ENCODE results near the gene ADGRF5.
"Not testable (repeated sequence)": the region's sequence is repeated elsewhere in the genome, so short reads cannot be mapped to it uniquely, and the experiment has no call there.

ADGRF5 gene

DNA sequence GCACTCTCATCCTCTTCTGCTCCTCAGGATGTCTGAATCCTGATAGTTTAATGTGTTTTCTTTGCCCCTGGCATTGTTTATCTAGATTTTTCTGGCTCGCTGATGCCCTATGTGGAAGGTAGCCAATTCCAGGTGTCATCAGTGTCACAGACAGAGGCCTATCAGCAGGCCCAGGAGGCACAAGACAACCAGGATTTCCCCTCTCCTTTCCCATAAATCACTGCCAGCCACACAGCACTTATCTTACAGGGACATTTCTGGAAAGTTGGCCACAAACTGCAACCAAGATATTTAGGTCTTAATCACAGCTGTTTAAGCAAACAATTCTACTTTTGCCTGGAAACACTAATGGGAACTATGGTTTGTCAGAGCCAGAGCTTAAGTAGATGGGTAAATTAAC is 28.1 kb downstream of the ADGRF5 start:
- no peak for DNase-seq (ENCODE audit: extremely low read depth in 1 of 2, low read depth in 1 of 2)

DNA sequence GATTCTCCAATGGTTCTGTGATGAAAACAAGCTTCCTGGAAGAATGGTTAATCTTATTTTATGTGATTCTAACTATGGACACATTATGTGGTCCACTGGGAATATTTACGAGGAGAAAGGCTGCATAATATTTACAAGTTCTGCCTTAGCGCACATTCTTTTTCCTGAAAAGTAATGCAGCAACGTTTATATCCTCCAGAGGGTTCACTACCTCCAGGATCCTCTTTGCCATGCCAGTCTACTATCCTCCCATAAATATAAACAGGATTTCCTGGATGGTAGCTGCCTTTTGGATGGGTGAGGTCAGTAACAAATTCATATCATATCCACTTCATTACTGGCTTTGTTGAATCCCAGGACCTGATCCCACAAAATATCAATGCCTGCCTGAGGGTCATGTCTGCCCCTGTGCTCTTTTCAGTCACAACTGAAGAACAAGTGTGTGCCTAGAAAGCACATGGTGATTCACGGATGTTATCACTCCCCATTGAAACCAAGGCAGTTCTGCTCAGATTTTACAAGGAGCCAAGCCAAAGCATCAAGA is 30.4 kb downstream of the ADGRF5 start:
- no peak for DNase-seq (ENCODE audit: extremely low read depth in 1 of 2, low read depth in 1 of 2)

DNA sequence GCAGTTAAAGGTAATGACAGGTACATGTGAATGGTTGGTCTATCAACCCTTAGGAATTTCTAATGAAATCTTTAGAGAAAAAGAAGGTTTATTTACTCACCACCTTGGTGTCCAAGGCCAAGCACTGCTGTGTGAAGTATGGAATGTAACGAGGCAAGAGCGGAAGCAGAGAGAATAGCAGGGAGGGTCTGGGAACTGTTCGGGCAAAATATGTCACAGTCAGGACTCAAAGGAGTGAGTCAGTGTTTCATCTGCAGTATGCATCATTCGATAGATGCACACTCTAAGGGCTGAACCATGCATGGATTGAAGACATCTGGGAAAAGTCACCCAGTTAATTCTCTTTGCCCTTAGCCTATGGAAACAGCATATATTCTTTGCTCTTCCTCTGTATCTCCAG is 33.2 kb downstream of the ADGRF5 start:
- DNase-seq (ENCODE audit: extremely low read depth in 1 of 2, low read depth in 1 of 2) = no peak

DNA sequence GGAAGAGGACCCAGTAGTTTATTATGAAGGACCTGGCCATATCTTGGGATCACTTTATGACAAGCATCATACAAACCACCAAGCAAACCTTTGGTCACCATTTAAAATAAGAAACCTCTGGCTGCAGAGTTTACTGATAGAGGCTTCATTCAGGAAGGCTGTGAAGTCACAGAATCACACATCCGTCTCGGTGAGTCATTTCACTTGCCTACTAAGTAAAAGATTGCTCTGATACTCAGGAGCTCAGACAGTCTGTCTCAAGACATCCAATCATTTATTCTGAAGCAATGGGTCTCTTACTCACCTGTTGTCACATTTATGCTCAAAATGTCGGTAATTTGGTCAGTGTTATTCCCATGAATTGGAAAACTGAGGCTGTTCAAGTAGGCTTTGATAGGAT is 33.7 kb downstream of the ADGRF5 start:
- DNase-seq (ENCODE audit: extremely low read depth in 1 of 2, low read depth in 1 of 2) = no peak

DNA sequence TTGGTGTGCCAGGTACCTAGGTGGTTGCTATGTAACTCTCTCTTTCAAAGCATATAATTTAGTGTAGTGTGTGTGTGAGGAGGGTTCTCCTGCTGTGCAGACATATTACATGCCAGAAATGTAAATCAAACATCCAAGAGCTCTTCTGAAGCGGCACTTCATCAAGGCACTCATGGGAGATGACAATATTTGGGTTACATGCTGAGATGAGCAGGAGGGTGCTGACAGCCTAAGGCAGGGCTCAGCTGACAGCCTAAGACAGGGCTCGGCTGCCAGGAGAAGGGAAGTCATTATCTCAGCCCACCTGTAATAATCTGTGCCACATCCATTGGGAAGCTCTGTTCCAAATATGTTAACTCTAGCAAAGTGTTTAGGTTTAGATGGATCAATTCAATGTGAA is 39.1 kb downstream of the ADGRF5 start:
- DNase-seq (ENCODE audit: extremely low read depth in 1 of 2, low read depth in 1 of 2) = no peak

DNA sequence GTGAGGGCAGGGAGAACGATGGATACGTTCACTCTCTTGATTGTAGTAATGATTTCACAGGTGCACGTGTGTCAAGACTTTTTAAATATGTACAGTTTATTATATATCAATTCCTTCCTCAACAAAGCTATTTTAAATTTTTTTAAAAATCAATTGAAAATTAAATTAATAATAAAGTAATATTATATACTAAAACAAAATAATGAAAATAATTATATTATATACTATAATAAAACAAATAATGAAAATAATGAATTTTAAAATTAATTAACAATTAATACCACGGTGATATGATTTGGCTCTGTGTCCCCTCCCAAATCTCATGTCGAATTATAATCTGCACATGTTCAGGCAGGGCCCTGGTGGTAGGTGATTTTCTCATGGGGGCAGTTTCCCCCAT is 42.7 kb downstream of the ADGRF5 start:
- no peak for DNase-seq (ENCODE audit: extremely low read depth in 1 of 2, low read depth in 1 of 2)

DNA sequence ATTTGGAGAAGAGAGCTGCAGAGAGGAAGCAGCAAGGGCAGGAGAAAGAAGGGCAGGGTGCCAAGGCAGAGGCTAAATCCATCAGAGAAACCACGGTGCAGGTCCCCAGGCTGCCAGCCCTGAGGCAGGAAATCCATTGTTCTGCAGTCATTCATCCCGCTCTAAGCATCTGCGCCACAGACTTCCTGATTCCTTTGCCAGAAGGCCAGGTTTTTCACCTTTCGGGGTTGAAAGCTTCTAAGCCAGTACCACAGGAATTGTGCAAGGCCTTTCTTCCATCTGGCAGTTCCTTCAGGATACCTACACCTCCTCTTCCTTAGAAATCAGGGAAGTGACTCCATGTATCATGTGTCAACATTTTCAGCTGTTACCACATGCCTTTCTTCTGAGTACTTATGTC is 45.6 kb downstream of the ADGRF5 start:
- no peak for DNase-seq (ENCODE audit: extremely low read depth in 1 of 2, low read depth in 1 of 2)

DNA sequence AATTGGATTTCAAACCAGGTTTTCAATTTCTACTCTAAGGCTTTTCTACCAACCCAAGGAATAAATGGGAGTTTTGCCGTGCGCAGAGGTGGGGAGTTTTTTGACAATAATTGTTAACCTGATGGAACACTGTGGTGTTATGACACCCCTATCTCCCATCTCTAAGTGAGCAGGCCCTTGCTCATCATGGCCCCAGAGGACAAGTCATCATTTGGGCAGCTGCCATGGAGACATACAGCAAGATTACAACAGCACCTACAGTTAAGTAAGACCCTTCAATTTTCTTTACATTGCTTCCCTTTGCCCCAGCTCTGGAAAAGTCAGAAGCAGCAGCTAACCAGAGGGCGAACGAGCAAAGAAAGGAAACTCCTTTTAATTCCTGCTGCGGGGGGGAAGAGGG is 54.3 kb downstream of the ADGRF5 start:
- DNase-seq (ENCODE audit: extremely low read depth in 1 of 2, low read depth in 1 of 2) = no peak

DNA sequence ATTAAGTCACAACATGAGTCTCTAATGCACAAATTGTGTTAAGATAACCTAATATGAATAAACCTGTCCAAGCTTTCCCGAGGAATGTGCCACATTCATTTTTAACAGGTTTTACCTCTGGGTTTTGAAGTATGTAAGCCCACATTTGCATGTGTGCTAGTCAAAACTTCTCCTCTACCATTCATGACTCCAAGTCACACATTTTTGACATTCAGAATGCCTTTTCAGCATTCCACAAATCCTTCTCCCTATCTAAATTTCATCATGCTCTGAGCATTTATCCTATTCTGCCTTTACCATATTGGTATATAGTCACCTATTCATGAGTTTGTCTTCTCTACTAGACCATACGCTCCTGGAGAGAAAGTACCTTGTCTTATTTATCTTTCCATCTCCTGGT is 56.5 kb downstream of the ADGRF5 start:
- DNase-seq (ENCODE audit: extremely low read depth in 1 of 2, low read depth in 1 of 2) = no peak

DNA sequence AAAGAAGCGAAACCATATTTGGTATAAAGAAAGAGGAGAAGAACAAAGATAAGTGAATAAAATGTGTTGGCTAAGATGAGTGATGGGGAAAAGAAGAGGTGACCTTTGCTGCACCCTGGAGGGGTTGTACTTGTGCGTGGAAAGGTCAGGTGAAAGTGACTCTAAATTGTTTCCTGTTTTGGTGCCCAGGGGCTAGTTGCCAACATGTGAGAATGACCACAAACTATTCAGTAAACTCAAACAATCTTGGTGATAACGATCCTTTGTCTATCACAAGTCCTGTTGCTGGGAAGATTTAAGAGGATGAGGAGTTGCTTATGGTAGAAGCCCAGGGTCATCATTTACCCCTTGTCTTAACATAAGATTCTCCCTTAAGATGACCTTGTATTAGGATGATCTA is 57.9 kb downstream of the ADGRF5 start:
- no peak for DNase-seq (ENCODE audit: extremely low read depth in 1 of 2, low read depth in 1 of 2)

DNA sequence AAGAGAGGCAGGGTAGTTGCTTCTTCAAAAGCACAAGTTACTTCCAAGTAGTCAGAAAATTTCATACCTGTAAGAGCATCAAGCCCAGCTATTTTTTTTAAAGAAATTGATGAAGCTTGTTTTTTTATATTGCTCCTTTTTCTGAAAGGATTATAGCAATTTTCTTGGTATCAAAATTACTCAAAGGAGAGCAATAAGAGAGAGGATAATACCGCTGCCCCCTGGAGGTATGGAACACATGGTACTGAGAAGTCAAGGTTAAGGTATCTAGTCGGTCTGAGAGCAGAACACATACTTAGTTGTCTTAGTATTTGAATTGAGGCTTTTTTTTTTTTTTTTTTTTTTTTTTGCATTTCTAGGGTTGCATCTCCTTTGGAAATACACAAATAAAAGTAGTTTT is 59.4 kb downstream of the ADGRF5 start:
- DNase-seq (ENCODE audit: extremely low read depth in 1 of 2, low read depth in 1 of 2) = no peak

DNA sequence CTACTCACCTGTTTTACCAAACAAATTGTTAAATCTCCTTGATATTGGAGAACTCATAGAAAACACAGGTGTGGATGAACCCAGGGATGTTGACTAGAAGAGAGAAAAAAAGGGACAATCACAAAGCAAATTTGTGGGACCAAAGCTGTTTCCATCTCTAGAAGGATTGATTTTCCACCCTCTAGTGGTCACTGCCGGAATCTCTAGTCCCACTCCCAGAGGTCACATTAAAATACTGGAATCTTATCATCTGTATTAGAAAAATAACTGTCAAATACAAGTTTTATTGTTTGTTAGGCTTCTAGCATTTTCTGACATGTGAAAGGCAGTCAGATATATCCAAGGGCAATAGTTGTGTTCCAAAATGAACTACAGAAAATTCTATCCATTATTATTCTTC is 65.8 kb downstream of the ADGRF5 start:
- not testable (repeated sequence) for DNase-seq (ENCODE audit: extremely low read depth in 1 of 2, low read depth in 1 of 2)

DNA sequence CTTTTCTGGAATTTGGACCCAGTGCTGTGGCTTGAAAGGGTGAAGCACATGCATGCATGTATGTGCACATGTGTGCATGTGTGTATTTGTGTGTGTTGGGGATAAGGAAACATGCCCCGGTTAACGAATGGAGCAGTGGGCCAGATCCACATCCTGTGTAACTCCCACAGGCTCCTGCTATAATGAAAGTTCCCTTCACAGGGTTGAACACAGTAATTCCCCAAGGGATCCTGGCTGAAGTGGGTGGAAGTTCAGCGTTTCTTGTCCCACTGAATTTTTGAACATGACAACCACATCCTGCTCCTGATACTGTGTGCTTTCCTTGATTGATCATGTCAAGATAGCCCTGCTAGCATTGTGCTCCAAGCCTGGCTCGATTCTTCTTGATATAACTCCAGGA is 70.2 kb downstream of the ADGRF5 start:
- DNase-seq (ENCODE audit: extremely low read depth in 1 of 2, low read depth in 1 of 2) = not testable (repeated sequence)

DNA sequence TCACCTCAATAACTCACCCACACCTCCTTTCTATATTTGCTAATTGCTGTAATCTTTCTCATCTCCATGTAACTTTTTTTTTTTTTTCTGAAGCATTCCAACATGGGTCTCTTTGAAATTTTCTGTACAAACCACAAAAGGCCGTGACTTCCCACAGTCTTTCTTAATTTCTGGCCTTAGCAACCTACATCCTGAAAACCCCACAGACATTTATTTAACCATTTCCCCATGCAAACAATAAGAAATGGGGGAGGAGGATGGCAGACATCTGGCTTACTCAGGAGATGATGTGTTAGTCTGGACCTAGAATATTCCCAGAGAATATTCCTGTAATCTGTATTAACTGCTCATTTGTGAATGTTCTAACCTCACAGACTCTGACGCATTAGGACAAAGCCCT is 70.9 kb downstream of the ADGRF5 start:
- DNase-seq (ENCODE audit: extremely low read depth in 1 of 2, low read depth in 1 of 2) = no peak

DNA sequence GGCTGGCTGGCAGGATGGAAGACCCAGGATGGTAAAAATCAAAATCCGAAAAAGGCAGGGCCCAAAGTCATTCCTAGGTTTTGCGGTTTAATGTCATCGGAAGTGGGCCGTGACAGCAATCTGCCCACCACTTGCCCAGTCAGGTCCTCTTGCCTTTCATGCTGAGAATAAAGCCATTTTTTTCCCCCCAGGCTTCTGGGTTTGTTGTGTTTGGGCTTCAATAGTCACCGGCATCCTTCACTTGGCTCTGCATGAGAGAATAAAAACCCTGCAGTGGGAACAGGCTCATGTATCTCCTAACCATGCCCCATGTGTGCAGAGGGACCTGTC is 72.4 kb downstream of the ADGRF5 start:
- no peak for DNase-seq (ENCODE audit: extremely low read depth in 1 of 2, low read depth in 1 of 2)

DNA sequence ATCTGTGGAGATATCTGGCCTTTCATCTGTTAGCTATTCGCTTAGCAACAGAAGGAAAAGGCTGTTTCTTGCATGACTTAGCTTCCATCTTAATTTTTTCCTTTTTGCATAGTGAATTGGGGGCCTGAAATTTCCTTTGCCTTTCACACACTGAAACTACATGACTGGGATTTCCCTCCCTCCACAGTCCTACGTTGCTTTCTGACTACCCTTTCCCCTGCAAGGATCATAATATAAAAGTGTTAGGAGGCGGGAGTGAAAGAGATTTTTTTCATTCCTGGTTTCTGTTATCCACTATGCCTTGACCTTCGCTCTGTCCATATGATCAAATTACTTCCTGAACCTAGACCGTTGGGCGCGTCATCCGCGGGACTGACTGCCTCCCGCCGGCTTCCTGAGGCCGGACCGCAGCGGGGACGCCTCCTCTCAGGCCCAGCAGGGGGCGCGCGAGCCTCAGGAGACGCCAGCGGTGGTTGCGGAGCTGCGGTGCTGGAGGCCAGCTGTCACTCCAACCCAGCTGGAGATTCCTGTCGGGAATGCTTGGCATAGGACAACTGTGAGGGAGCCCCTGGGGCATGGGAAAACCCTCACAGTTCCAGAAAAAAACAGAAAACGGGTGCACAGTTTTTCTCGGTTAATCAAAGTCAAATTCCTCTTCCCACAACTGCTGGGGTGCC is 72.9 kb downstream of the ADGRF5 start:
- DNase-seq (ENCODE audit: extremely low read depth in 1 of 2, low read depth in 1 of 2) = peak; percentile 40 to 43

DNA sequence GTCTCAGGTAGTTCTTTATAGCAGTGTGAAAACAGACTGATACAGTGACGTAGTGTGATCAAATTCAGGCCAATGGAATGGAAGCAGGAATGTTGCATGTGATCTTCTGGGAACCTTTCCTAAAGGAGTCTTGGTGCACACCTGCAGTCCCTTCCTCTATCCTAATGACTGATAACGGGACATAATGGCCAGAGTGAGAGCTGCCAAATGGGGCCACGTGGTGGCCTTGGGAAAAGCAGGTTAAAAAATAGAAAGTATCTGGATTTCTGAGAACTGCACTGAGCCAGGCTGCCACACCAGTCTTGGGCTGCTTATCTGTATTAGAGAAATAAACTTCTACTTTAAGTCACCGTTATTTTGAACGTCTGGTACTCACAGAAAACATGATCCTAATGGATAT is 76.6 kb downstream of the ADGRF5 start:
- DNase-seq (ENCODE audit: extremely low read depth in 1 of 2, low read depth in 1 of 2) = no peak

DNA sequence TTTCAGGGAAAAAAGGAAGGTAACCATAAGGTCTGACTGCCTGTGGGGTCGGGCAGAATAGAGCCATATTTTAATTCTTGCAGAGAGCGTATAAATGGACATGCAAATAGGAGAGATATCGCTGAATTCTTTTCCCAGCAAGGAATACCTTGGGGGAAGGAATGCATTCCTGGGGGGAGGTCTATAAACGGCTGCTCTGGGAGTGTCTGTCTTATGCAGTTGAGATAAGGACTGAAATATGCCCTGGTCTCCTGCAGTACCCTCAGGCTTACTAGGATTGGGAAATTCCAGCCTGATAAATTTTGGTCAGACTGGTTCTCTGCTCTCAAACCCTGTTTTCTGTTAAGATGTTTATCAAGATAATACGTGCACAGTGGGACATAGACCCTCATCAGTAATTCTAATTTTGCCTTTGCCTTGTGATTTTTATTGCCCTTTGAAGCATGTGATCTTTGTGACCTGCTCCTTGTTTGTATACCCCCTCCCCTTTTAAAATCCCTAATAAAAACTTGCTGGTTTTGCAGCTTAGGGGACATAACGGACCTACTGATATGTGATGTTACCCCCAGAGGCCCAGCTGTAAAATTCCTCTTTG is 79.4 kb downstream of the ADGRF5 start:
- DNase-seq (ENCODE audit: extremely low read depth in 1 of 2, low read depth in 1 of 2) = not testable (repeated sequence)

DNA sequence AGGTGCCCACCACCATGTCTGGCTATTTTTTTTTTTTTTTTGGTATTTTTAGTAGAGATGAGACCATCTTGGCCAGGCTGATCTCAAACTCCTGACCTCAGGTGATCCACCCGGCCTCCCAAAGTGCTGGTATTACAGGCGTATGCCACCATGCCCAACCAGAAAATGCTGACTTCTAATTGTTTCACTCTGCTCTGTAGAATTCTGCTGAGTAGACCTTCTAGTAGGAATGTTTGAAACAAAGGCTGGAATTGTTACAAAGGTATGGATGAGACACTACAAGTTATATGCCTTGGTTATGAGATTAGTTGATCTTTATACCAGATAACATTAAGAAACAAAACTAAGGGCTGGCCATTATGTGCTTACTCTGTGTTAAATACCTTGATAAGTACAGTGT is 83.7 kb downstream of the ADGRF5 start:
- DNase-seq (ENCODE audit: extremely low read depth in 1 of 2, low read depth in 1 of 2) = no peak

DNA sequence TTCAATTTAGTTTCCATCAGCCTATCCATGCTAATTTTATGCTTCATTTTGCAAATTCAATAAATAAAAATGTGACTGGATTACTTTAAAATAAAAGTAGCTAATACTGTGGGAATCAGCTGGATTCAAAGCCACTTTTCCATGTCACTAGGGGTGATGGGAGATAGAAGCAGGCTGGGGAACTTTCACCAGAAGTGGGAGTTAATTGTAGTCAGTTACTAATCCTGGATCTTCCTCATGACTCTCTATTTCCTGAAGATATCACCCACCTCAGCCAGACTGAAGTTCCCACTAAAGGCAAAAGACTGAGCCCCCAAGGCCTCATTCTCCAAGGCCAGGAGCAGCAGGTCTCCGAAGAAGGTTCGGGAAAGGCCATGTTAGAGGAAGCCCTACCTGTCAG is 86.7 kb downstream of the ADGRF5 start:
- not testable (repeated sequence) for DNase-seq (ENCODE audit: extremely low read depth in 1 of 2, low read depth in 1 of 2)

DNA sequence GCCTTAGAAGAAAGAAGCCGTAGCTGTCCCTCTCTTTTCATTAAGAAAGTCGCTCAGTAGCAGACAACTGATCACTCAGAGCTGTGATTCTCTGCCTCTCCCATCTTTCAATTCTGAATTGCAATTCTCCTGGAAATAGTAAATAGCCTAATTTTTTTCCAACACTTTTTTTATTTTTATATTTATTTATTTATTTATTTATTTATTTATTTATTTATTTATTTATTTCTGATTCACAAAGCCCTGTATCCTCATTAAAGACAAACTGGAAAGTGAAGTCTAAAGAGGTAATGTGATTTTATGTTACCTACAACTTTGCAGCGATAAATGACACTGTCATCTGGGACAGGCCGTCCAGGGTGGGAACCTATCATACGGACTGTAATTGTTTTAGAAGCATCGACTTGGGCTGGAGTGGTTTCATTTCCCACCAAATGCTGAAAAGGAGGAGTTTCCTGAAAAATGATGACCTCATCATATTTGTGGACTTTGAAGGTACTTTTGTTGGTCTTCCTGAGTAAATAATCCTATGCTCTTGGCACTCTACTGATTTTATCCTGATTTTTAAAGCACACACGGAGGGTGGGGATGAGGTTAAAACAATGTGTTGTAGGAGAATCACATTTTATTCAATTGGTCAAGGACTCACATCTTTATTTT is 87.4 kb downstream of the ADGRF5 start:
- not testable (repeated sequence) for DNase-seq (ENCODE audit: extremely low read depth in 1 of 2, low read depth in 1 of 2)

DNA sequence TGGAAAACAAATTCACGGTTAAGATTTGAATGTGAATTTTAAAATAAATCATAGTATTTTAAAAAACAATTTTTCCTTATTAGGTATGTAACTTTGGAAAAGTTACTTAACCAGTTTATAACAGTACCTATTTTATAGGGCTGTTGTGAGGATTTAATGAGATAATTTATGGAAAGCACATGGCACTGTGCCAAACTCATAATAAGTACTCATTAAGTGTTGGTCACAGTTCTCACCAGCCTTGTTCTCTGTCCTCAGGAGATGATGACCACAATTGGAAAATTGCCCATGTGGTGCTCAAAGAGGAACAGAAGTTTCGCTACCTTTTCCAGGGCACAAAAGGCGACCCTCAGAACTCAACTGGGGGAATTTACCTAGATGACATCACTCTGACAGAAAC is 88.9 kb downstream of the ADGRF5 start:
- DNase-seq (ENCODE audit: extremely low read depth in 1 of 2, low read depth in 1 of 2) = no peak
